Testis (tissue), 3 donors: Measurements from ENCODE around the gene RPS21. TPM values are rescaled to one million over a fixed set of nuclear protein-coding genes. Genes with fewer than 3 reads are reported as not detected.

Experiments used
- DNase-seq: peaks from one replicate; pipeline ENCODE4 v3.0.0-alpha.2; 2019
- H3K27ac ChIP-seq, 2 donors: fragments of 200-600 bp; sonication (generic); one replicate each; pipeline ENCODE4 v1.5.1; 2019
- H3K27me3 ChIP-seq: fragments of 200-600 bp; sonication (generic); one replicate; pipeline ENCODE4 v1.5.1; 2019
- H3K36me3 ChIP-seq: fragments of 200-600 bp; sonication (generic); one replicate; pipeline ENCODE4 v1.5.1; 2017; ENCODE audit warnings: low read depth; ENCODE audit errors: missing control alignments
- H3K4me1 ChIP-seq: fragments of 200-600 bp; sonication (generic); one replicate; pipeline ENCODE4 v1.5.1; 2019
- H3K4me3 ChIP-seq, 2 donors: fragments of 200-600 bp; sonication (generic); one replicate each; pipeline ENCODE4 v1.5.1; 2017 to 2019
- H3K9me3 ChIP-seq: fragments of 200-600 bp; sonication (generic); one replicate; pipeline ENCODE4 v1.5.1; 2017
- POLR2A ChIP-seq: fragments of 450-650 bp; IDR thresholded peaks from one replicate; pipeline ENCODE4 v1.6.1; 2017; ENCODE audit warnings: antibody characterized with exemption, mild to moderate bottlenecking, moderate library complexity
- WGBS, 2 donors: methylation state at CpG; one replicate each; pipeline ENCODE4 v1.1.5; 2018; 5-methylcytosine and 5-hydroxymethylcytosine counted together
- intact Hi-C: fragments of 100-400 bp; cut with DNase I; formaldehyde crosslinking; loops from one replicate; pipeline ENCODE4 v1.15.1; 2023; ENCODE audit warnings: low total_unique reads
- polyA plus RNA-seq: library from polyadenylated mRNA; stranded (reverse); fragments of 350-450 nt; fragmentation: Illumina TruSeq; extraction: RNeasy Lipid Tissue Mini Kit (QIAGEN cat#74804); gene quantifications from one replicate; pipeline ENCODE4 v1.2.3, GENCODE V29; 2014; ENCODE audit warnings: low read depth, low replicate concordance; ENCODE audit not compliant: insufficient read depth
- total RNA-seq, 2 donors: library from RNA; depleted of rRNA; stranded (reverse); fragments of >200 nt; gene quantifications; one replicate each; pipeline ENCODE4 v1.2.3, GENCODE V29; 2016
- TF ChIP-seq, protein P1 (sequence below), 3 experiments: fragments of 450-650 bp in 2 of 3; fragments of 200-600 bp in 1 of 3; sonication (generic) in 1 of 3; IDR thresholded peaks; one replicate each; pipeline ENCODE4 v1.5.1; 2016 to 2019; ENCODE audit warnings: antibody characterized with exemption in 3 of 3, mild to moderate bottlenecking in 2 of 3, moderate library complexity in 1 of 3

The RPS21 gene
- total and polyA plus RNA-seq, 3 donors from 2014 or later = 548 to 1,387 (median 1,052) TPM

DNA sequence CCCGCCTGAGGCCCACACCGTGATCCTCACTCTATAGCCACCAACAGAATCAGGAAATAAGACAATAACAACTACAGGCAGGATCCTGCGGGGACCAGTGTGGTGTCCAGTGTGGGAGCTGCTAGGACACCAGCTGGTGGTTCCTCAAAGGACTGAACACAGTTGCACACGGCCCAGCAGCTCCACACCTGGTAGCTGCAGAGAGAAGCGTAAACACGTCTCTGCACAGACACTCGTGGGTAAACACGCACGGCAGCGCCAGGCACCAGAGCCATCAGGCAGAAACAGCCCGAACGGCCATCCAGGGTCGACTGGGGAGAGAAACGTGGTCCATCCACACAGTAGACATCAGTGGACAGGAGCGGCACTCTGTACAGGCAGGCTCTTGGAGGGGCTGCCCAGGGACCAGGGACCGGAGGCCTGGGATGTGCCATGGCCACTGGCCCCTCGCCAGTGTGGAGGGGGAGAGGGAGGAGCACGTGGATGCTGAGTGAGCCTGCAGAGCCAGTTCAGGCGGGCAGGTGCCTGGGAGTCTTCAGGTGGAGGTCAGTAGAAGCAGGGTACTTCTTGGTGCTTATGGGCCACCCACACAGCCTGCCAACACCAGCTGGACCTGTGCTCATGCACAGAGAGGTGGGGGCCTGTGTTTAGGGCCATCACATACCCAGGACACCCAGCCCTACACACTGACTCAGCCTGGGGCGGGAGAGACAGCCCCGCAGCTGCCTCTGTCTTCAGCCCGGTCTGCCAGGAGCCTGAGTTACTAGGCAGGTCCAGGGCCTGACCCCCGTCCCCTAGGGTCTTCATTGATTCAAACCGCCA lies 12.4 kb upstream of the RPS21 start:
- intact Hi-C loops = no loop called here
- Histone ChIP-seq H3K9me3 (no peaks in the 10 kb centered on the region), H3K27ac (no peak overlapping the region), H3K36me3 (no peaks in the 10 kb centered on the region), H3K27me3 (no peaks in the 10 kb centered on the region), H3K4me3 (no peak overlapping the region), H3K4me1 (peaks cover 68% of the 10 kb centered on the region)
- no peak for DNase-seq
- 57 to 82% methylated on average over 10 to 24 of the region's 24 CpGs for WGBS, 2 donors
- TF ChIP-seq POLR2A = no peak
- TF ChIP-seq, protein P1, sequence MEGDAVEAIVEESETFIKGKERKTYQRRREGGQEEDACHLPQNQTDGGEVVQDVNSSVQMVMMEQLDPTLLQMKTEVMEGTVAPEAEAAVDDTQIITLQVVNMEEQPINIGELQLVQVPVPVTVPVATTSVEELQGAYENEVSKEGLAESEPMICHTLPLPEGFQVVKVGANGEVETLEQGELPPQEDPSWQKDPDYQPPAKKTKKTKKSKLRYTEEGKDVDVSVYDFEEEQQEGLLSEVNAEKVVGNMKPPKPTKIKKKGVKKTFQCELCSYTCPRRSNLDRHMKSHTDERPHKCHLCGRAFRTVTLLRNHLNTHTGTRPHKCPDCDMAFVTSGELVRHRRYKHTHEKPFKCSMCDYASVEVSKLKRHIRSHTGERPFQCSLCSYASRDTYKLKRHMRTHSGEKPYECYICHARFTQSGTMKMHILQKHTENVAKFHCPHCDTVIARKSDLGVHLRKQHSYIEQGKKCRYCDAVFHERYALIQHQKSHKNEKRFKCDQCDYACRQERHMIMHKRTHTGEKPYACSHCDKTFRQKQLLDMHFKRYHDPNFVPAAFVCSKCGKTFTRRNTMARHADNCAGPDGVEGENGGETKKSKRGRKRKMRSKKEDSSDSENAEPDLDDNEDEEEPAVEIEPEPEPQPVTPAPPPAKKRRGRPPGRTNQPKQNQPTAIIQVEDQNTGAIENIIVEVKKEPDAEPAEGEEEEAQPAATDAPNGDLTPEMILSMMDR (IDR thresholded peaks at IDR 0.05) = no peak

DNA sequence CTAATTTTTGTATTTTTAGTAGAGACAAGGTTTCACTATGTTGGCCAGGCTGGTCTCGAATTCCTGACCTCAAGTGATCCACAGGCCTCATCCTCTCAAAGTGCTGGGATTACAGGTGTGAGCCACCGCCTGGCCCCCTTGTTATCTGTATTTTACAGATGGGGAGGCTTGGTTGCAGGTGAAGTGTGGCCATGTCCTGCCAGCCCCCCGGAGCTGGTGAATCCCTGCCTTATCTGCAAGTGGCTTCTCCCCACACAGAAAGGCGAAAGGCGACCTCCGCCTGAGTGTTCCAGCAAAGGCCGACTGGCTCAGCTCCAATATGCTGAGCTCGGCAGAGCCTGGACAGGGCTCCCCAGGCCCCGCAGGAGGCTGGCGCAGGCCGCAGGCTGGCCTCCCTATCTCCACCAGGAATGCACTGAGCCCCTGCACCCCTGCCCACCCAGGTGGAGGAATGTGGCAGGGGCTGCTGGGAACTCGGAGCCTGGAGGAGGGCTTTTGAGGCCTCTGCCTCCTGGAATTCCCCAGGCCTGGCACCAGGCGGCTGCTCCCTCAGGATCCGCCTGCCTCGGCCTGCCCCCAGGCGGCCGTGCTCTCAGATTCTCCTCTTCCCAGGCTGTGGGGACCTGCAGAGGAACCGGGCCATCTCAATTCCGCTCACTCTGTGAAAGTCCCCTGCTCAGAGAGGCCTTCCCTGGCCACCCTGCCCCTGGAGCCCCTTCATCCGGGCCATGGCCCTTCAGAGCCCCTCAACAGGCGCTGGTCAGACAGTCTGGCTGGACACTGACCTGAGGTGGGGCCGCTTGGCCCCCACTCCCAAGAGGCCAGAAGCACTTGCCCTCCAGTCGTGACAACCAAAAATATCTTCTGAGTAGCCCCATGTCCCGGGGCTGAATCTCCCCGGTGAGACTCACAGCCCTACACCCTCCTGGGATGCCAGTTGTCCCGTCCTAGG lies 10.5 kb upstream of the RPS21 start:
- intact Hi-C loops = no loop called here
- WGBS, 2 donors = 53 to 78% methylated on average over 5 to 26 of the region's 26 CpGs
- peaks cover 63% of the 10 kb centered on the region for H3K4me1 ChIP-seq
- TF ChIP-seq, protein P1 (IDR thresholded peaks at IDR 0.05) = peak; percentile 41 to 79 (median 66)
- no peak for TF ChIP-seq POLR2A
- no peak overlapping the region for H3K4me3 ChIP-seq
- no peaks in the 10 kb centered on the region for H3K36me3 ChIP-seq
- peak; percentile 79 for DNase-seq
- peak overlapping the region; percentile 32 to 68 for H3K27ac ChIP-seq
- no peaks in the 10 kb centered on the region for H3K27me3 ChIP-seq
- no peaks in the 10 kb centered on the region for H3K9me3 ChIP-seq

DNA sequence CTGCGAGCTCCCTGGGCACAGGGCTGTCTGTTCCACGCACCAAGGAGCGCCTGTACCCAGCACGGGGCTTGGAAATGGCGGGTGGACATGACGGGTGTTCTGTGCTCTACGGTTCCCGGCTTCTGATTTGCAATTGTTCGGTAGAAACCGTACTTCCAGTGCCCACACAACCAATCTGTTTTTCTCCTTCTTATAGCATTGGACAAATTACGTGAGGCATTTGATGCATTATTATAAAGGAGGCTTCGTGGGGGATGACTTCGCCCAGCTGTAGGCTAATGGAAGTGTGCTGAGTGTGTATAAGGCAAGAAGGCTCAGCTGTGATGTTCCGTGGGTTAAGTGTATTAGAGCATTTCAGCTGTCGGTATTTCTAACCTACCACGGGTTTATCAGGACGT lies 9.8 kb upstream of the RPS21 start:
- intact Hi-C loops = no loop called here
- no peak for DNase-seq
- Histone ChIP-seq H3K27me3 (no peaks in the 10 kb centered on the region), H3K4me1 (peaks cover 68% of the 10 kb centered on the region), H3K27ac (peak overlapping the region; percentile 32 to 68), H3K36me3 (no peaks in the 10 kb centered on the region), H3K9me3 (no peaks in the 10 kb centered on the region), H3K4me3 (no peak overlapping the region)
- TF ChIP-seq POLR2A = no peak
- TF ChIP-seq, protein P1 (IDR thresholded peaks at IDR 0.05) = no peak
- 84 to 87% methylated on average over 17 of the region's 17 CpGs for WGBS, 2 donors

DNA sequence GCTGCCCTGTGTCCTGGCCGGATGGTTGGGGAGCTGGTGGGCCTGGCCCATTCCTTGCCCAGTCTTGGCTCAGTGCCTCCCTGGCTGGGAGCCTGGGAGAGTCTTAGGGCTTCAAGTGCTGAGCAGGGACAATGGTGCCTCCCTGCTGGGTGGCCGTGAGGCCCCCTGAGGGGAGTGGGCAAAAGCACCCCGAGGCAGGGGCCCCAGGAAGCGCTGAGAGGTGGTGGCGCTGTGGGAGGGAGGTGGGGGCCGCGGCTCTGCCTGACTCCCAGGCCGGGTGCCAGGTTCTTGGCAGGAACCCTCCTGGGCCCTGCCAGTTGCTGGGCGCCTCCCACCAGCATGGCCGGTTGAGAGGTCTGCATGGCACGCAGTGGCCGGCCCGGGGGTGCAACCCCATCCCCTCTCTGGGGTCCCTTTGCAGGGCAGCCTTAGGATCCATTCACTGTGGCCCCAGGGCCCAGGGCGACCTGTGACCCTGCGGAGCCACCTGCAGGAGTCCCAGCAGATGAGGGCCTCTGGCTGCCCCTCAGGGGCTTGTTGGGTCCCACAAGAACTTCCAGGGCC lies 9.2 kb upstream of the RPS21 start:
- WGBS, 2 donors = 46 to 57% methylated on average over 1 to 14 of the region's 15 CpGs
- Histone ChIP-seq H3K36me3 (no peaks in the 10 kb centered on the region), H3K4me3 (no peak overlapping the region), H3K27ac (no peak overlapping the region), H3K9me3 (no peaks in the 10 kb centered on the region), H3K4me1 (peaks cover 69% of the 10 kb centered on the region), H3K27me3 (no peaks in the 10 kb centered on the region)
- DNase-seq = peak; percentile 74
- intact Hi-C loops = no loop called here
- no peak for TF ChIP-seq POLR2A
- TF ChIP-seq, protein P1 (IDR thresholded peaks at IDR 0.05) = no peak
